CD4-positive, alpha-beta memory T cell (primary cell): ENCODE measurements around the gene POLDIP2. TPM values are rescaled to one million over a fixed set of nuclear protein-coding genes. Genes with fewer than 3 reads are reported as not detected.
A peak's percentile ranks its signal among the peaks of the same experiment; 100 is the strongest.

ENCODE experiments used
- CTCF ChIA-PET: fragments of 350-600 bp; sonication (Branson Sonifier 250); formaldehyde crosslinking; loops from one replicate; lab custom pipeline; 2021; ENCODE audit warnings: inconsistent platforms; ENCODE audit not compliant: partially characterized antibody; lab: Charles Lee
- POLR2A ChIA-PET: fragments of 350-600 bp; sonication (Branson Sonifier 250); formaldehyde crosslinking; loops from one replicate; lab custom pipeline; 2021; ENCODE audit not compliant: partially characterized antibody; lab: Charles Lee
- DNase-seq, 5 donors: peaks; one replicate each; pipeline versions ENCODE4 v3.0.0 to v3.0.0-alpha.2; 2020 to 2022; ENCODE audit warnings: mixed read lengths in 1 of 5
- H3K27ac ChIP-seq: one replicate; pipeline ENCODE4 v1.7.0; 2013; ENCODE audit warnings: low read depth, low read length
- H3K27me3 ChIP-seq: 2 replicates; pipeline ENCODE4 v1.7.0; 2013; ENCODE audit warnings: mild to moderate bottlenecking, low read length, moderate library complexity; ENCODE audit not compliant: insufficient read depth
- H3K36me3 ChIP-seq: 2 replicates; pipeline ENCODE4 v1.7.0; 2013; ENCODE audit warnings: mild to moderate bottlenecking, low read length, moderate library complexity; ENCODE audit not compliant: insufficient read depth
- H3K4me1 ChIP-seq: 2 replicates; pipeline ENCODE4 v1.7.0; 2013; ENCODE audit warnings: mild to moderate bottlenecking, low read length, moderate library complexity; ENCODE audit not compliant: insufficient read depth
- H3K4me3 ChIP-seq, 2 donors: one replicate each; pipeline ENCODE4 v1.7.0; 2013; ENCODE audit warnings: low read length in 2 of 2, mild to moderate bottlenecking in 1 of 2
- H3K9me3 ChIP-seq, 2 donors: one replicate each; pipeline ENCODE4 v1.7.0; 2013; ENCODE audit warnings: low read length in 2 of 2, control low read depth in 1 of 2; ENCODE audit not compliant: control insufficient read depth in 1 of 2
- H3K27ac Mint-ChIP-seq, 7 donors: one replicate each; pipeline ENCODE4 v1.8.0; 2020 to 2021; ENCODE audit warnings: mixed read lengths in 7 of 7, mild to moderate bottlenecking in 6 of 7, inconsistent platforms in 3 of 7, moderate library complexity in 3 of 7
- H3K27me3 Mint-ChIP-seq, 2 donors: one replicate each; pipeline ENCODE4 v1.8.0; 2020 to 2021; ENCODE audit warnings: mixed read lengths in 2 of 2
- H3K36me3 Mint-ChIP-seq, 2 donors: one replicate each; pipeline ENCODE4 v1.8.0; 2020 to 2021; ENCODE audit warnings: mixed read lengths in 2 of 2, inconsistent platforms in 1 of 2, mild to moderate bottlenecking in 1 of 2
- H3K4me1 Mint-ChIP-seq, 4 donors: one replicate each; pipeline ENCODE4 v1.8.0; 2020 to 2021; ENCODE audit warnings: mixed read lengths in 4 of 4, mild to moderate bottlenecking in 1 of 4
- H3K4me3 Mint-ChIP-seq, 8 donors: one replicate each; pipeline ENCODE4 v1.8.0; 2020 to 2021; ENCODE audit warnings: mixed read lengths in 8 of 8, mild to moderate bottlenecking in 7 of 8, moderate library complexity in 6 of 8, inconsistent platforms in 3 of 8
- H3K9me3 Mint-ChIP-seq, 8 donors: one replicate each; pipeline ENCODE4 v1.8.0; 2020 to 2021; ENCODE audit warnings: mixed read lengths in 8 of 8, mild to moderate bottlenecking in 5 of 8, inconsistent platforms in 3 of 8, moderate library complexity in 1 of 8
- intact Hi-C: fragments of 100-400 bp; cut with micrococcal nuclease; formaldehyde crosslinking; loops from one replicate; pipeline ENCODE4 v1.15.1; 2023
- polyA plus RNA-seq, 2 donors: library from polyadenylated mRNA; unstranded; fragments of 300-500 nt; fragmentation: Illumina TruSeq; gene quantifications; one replicate each; pipeline ENCODE4 v1.2.3, GENCODE V29; 2021
- total RNA-seq, 2 experiments: library from RNA; stranded (reverse); gene quantifications; one replicate each; pipeline ENCODE4 v1.2.3, GENCODE V29; 2021

The POLDIP2 gene
- total and polyA plus RNA-seq, 4 experiments from 2014 or later = 27.8 to 125 (median 48.3) TPM

DNA sequence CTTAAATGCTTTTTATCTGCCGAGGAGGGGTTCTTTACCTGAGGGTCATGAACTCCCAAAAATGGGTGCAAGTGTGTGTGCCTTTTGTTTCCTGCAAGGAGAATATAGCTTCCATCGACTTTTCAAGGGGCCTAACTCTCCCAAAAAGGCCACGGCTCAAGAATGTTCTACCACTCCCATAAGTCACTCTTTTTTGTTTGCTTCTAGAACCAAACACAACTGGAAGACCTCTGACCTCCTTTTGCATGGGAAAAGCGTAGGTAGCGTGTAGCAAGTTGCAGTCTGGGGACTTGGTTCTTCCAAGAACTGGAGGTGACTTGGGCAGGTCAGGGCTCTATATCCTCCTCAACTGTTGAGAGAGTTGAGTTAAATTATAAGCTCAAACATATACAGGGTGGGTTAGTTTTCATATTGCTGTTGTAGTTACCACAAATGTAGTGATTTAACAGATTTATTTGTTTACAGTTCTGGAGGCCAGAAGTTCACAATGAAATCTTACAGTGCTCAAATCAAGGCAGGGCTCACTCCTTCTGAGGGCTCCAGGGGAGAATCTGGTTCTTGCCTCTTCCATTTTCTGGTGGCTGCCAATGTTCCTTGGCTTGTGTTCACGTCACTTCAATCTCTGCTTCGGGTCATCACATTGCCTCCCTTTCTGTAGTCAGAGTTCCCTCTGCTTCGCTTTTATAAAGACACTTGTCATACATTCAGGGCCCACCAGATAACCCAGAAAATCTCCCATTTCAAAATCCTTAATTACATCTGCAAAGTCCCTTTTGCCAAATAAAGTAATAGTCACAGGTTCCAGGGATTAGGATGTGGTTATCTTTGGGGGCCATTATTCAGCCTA is 36.9 kb downstream of the POLDIP2 start:
- CTCF ChIA-PET = interaction anchor here (0.8 to 1.3 kb wide), 4 partner anchors 15 to 515 kb away, joined by 3 to 6 read pairs (median 3); partner anchors contain the start of genes IFT20 and TNFAIP1
- H3K4me1 ChIP-seq = peaks cover 19% of the 10 kb centered on the region
- DNase-seq = no peak
- no peaks in the 10 kb centered on the region for H3K9me3 Mint-ChIP-seq
- H3K27ac Mint-ChIP-seq = peak overlapping the region in 4 of 7 donors; percentile 31 to 85 (median 61)
- intact Hi-C loops = no loop called here
- H3K9me3 ChIP-seq = no peaks in the 10 kb centered on the region
- H3K4me3 ChIP-seq = no peak overlapping the region
- H3K36me3 Mint-ChIP-seq = no peaks in the 10 kb centered on the region
- H3K4me1 Mint-ChIP-seq = peaks cover 15 to 32% (median 21%) of the 10 kb centered on the region in 4 donors
- no peaks in the 10 kb centered on the region for H3K27me3 ChIP-seq
- H3K36me3 ChIP-seq = no peaks in the 10 kb centered on the region
- POLR2A ChIA-PET = interaction anchor here (0.5 to 4.7 kb wide), 4 partner anchors 15 to 51 kb away, joined by 3 to 39 read pairs (median 6); partner anchors contain the start of genes IFT20, POLDIP2, SARM1 and TNFAIP1
- peak overlapping the region; percentile 87 to 95 (median 91) for H3K4me3 Mint-ChIP-seq
- H3K27me3 Mint-ChIP-seq = no peaks in the 10 kb centered on the region
- no peak overlapping the region for H3K27ac ChIP-seq

DNA sequence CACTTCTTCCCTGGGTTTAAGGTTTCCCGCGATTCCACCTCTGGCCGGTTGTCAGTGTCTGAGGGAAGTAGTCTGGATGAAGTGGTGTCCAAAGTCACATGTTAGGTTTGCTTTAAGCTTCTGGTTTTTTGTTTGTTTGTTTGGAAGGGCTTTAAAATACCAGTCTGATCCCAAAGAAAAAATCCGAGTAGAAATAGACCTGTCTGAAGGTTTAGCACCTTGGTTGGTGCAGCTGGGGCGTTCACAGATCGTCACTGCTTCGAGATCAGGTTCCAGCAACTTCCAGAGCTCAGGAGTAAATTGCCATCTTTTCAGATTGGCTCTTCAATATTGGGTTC is 37.8 kb downstream of the POLDIP2 start:
- peaks cover 19% of the 10 kb centered on the region for H3K4me1 ChIP-seq
- H3K4me3 ChIP-seq = peak overlapping the region; percentile 58 to 69
- H3K27ac ChIP-seq = peak overlapping the region; percentile 45
- intact Hi-C loops = loop anchor here (1.0 kb wide), 4 partner anchors 16 to 278 kb away; partner anchors contain the start of genes IFT20, POLDIP2, SARM1 and TNFAIP1
- CTCF ChIA-PET = interaction anchor here (0.8 to 1.3 kb wide), 4 partner anchors 16 to 514 kb away, joined by 3 to 6 read pairs (median 3); partner anchors contain the start of genes IFT20 and TNFAIP1
- Mint-ChIP-seq H3K4me1 (peaks cover 15 to 32% (median 21%) of the 10 kb centered on the region in 4 donors), H3K27me3 (no peaks in the 10 kb centered on the region), H3K9me3 (no peaks in the 10 kb centered on the region), H3K27ac (peak overlapping the region in 6 of 7 donors; percentile 69 to 89 (median 86)), H3K36me3 (no peaks in the 10 kb centered on the region), H3K4me3 (peak overlapping the region; percentile 87 to 95 (median 91))
- H3K27me3 ChIP-seq = no peaks in the 10 kb centered on the region
- DNase-seq = no peak
- no peaks in the 10 kb centered on the region for H3K36me3 ChIP-seq
- no peaks in the 10 kb centered on the region for H3K9me3 ChIP-seq
- POLR2A ChIA-PET = interaction anchor here (0.5 to 4.7 kb wide), 6 partner anchors 9 to 68 kb away, joined by 3 to 39 read pairs (median 4); partner anchors contain the start of genes IFT20, POLDIP2, SARM1 and TNFAIP1

DNA sequence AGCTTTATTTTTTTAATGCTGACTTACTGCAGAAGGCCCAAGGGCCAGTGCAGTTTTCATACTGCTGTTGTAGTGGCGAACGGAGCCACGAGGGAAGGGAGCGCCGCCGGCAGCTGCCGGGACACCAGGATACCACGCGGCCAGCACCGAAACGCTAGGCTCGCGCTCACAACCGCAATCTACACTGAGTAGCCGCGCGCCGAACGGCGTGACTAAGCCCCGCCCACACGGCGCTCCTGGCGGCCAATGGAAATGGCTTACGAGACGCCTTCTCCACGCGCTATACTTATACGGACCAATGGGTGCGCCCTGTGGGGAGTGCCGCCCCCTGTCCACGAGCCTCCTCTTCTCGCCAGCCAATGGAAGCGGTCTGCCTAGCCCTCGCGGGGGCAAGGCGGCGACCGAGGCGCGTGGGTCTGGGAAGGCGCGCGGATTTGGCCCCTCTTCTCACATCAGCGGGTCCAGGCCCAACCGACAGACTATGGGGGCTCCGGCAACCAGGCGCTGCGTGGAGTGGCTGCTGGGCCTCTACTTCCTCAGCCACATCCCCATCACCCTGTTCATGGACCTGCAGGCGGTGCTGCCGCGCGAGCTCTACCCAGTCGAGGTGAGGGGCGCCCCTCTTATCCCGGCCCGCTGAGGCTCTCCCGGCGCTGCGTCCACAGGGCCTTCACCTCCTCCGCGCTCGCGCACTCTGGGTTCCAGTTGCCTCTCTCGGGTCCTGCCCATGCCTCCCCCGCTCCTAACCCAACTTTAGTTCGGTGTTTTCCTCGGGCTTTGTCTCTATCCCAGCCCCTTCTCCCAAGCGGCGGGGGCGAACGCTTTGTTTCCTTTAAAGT is 38.3 kb downstream of the POLDIP2 start, which contains the start of gene TMEM97:
TMEM97 (plus strand) TSS at position 442 of the 839 bp plus-strand sequence; CDS start at position 482, 40 bp downstream.
- H3K27ac ChIP-seq = peak within 1 kb of the TSS; percentile 45
- peak within 1 kb of the TSS; percentile 87 to 95 (median 91) for H3K4me3 Mint-ChIP-seq
- no peaks in the 10 kb centered on the region for H3K9me3 ChIP-seq
- H3K9me3 Mint-ChIP-seq = no peaks in the 10 kb centered on the region
- peak; percentile 93 to 96 (median 95) for DNase-seq
- no peaks in the 10 kb centered on the region for H3K36me3 Mint-ChIP-seq
- peaks cover 15 to 32% (median 21%) of the 10 kb centered on the region in 4 donors for H3K4me1 Mint-ChIP-seq
- intact Hi-C loops = loop anchor here (1.0 kb wide), 4 partner anchors 16 to 278 kb away; partner anchors contain the start of genes IFT20, POLDIP2, SARM1 and TNFAIP1
- peak within 1 kb of the TSS; percentile 69 to 90 (median 86) for H3K27ac Mint-ChIP-seq
- H3K36me3 ChIP-seq = no peaks in the 10 kb centered on the region
- H3K4me3 ChIP-seq = peak within 1 kb of the TSS; percentile 58 to 69
- no peaks in the 10 kb centered on the region for H3K27me3 ChIP-seq
- ChIA-PET CTCF (interaction anchor here (0.8 to 2.1 kb wide), 6 partner anchors 12 to 68 kb away, joined by 3 to 9 read pairs (median 5); partner anchors contain the start of genes IFT20 and TNFAIP1), POLR2A (interaction anchor here (0.6 to 4.7 kb wide), 8 partner anchors 10 to 281 kb away, joined by 3 to 39 read pairs (median 4); partner anchors contain the start of genes IFT20, POLDIP2, SARM1 and TNFAIP1)
- no peaks in the 10 kb centered on the region for H3K27me3 Mint-ChIP-seq
- H3K4me1 ChIP-seq = peaks cover 19% of the 10 kb centered on the region

DNA sequence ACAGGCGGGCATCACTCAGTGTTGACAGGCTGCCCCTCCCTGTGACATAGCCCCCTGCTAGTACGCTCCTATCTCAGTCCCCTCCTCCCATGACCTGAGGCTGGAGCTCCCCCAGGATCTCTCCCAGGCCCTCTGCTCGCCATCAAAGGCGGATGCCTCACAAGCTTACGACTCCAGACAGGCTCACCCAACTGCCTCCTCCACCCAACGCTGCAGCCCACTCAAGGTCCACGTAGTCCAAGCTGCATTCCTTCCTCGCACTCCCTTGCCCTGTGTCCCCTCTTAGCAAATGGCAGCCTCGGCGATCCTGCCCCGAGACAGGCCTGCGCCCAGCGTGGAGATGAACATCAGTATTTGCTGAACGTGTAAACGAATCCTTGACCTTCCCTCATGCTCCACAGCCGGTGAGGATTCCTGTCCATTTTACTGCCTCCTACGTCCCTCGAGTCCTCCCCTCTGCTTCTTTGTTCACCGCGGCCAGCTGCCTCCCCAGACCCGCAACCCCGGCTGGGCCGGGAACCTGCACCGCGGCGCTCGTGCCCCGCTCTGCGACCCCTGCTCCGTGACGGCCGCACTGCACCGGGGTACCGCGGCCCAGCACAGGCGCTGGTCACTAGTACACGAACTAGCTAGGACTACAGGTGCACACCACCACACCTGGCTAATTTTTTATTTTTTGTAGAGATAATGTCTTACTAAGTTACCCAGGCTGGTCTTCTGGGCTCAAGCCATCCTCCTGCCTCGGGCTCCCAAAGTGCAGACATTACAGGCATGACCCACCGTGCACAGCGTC is 39.2 kb downstream of the POLDIP2 start:
- Mint-ChIP-seq H3K36me3 (no peaks in the 10 kb centered on the region), H3K4me3 (peak overlapping the region; percentile 87 to 95 (median 91)), H3K4me1 (peaks cover 15 to 32% (median 21%) of the 10 kb centered on the region in 4 donors), H3K27ac (peak overlapping the region in 6 of 7 donors; percentile 69 to 90 (median 86)), H3K27me3 (no peaks in the 10 kb centered on the region), H3K9me3 (no peaks in the 10 kb centered on the region)
- Histone ChIP-seq H3K4me1 (peaks cover 19% of the 10 kb centered on the region), H3K27ac (no peak overlapping the region), H3K9me3 (no peaks in the 10 kb centered on the region), H3K4me3 (peak overlapping the region; percentile 58 to 69), H3K36me3 (no peaks in the 10 kb centered on the region), H3K27me3 (no peaks in the 10 kb centered on the region)
- ChIA-PET POLR2A (interaction anchor here (0.6 to 4.7 kb wide), 6 partner anchors 11 to 281 kb away, joined by 3 to 39 read pairs (median 4); partner anchors contain the start of genes IFT20, POLDIP2 and TNFAIP1), CTCF (interaction anchor here (1.0 to 2.1 kb wide), 5 partner anchors 9 to 67 kb away, joined by 3 to 9 read pairs (median 4); partner anchors contain the start of genes IFT20 and TNFAIP1)
- no peak for DNase-seq
- intact Hi-C loops = no loop called here

DNA sequence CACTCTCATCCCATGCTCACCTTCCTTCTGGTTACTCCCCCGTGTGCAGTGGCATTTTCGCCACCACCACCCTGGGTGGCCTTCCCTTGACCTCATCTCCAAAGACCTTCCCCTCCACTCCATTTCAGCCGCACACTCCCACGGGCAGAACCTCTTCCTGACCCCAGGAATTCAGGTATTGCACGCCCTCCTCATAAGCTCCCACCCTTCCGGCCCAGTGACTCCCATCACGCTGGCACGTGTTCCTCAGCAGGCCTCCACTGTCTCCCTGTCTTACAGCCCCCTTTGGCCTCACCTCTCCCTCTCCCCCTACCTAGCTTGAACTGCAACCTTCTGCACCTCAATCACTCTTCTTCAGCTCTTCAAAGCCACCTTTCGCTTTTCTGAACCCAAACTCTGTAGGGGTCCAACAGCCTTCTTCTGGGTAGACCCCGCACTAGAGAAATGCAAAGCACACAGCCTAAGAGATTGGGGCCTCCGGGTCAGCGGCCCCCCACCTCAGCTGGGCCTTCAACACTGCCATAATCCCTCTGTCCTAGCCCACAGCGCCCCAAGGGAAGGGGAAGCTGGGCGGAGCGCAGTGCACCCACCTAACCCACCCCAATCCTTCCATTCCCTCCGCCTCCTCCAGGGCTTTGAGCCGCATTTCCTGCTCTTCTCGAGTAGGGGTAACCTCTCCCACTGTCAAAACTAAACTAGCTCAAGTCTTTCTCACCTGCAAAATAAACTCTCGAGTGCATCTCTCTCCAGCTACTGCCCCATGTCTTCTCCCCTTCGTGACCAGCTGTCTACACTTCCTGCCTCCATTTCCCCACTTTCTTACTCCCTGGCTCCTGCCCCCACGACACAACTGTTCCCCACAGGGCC is 40.0 kb downstream of the POLDIP2 start:
- Mint-ChIP-seq H3K36me3 (no peaks in the 10 kb centered on the region), H3K4me1 (peaks cover 15 to 32% (median 21%) of the 10 kb centered on the region in 4 donors), H3K9me3 (no peaks in the 10 kb centered on the region), H3K4me3 (peak overlapping the region; percentile 57 to 95 (median 91)), H3K27me3 (no peaks in the 10 kb centered on the region), H3K27ac (peak overlapping the region in 2 of 7 donors; percentile 2 to 58)
- H3K9me3 ChIP-seq = no peaks in the 10 kb centered on the region
- ChIA-PET POLR2A (interaction anchor here (4.7 kb wide), 1 partner anchor 18 kb away, joined by 39 read pairs; the partner anchor contains the start of genes IFT20 and TNFAIP1), CTCF (interaction anchor here (1.0 to 2.1 kb wide), 5 partner anchors 8 to 66 kb away, joined by 3 to 9 read pairs (median 4); partner anchors contain the start of genes IFT20 and TNFAIP1)
- no peak for DNase-seq
- H3K36me3 ChIP-seq = no peaks in the 10 kb centered on the region
- intact Hi-C loops = no loop called here
- H3K27ac ChIP-seq = no peak overlapping the region
- no peak overlapping the region for H3K4me3 ChIP-seq
- H3K27me3 ChIP-seq = no peaks in the 10 kb centered on the region
- H3K4me1 ChIP-seq = peaks cover 19% of the 10 kb centered on the region
